GM12891 (cell line): ENCODE measurements around the gene CENPS.

Experiments used
- PAX5 ChIP-seq: IDR thresholded peaks from 2 replicates; pipeline ENCODE4 v1.6.1; 2011; ENCODE audit warnings: low read length, moderate library complexity, mild to moderate bottlenecking; ENCODE audit not compliant: insufficient read depth, severe bottlenecking
- POLR2A ChIP-seq: IDR thresholded peaks from 2 replicates; pipeline ENCODE4 v1.6.1; 2011; ENCODE audit warnings: low read depth, low read length, control low read depth
- POLR2AphosphoS5 ChIP-seq: IDR thresholded peaks from 2 replicates; pipeline ENCODE4 v1.6.1; 2011; ENCODE audit warnings: low read depth, low read length, control low read depth
- TAF1 ChIP-seq: IDR thresholded peaks from 2 replicates; pipeline ENCODE4 v1.6.1; 2011; ENCODE audit warnings: low read depth, low read length, control low read depth

DNA sequence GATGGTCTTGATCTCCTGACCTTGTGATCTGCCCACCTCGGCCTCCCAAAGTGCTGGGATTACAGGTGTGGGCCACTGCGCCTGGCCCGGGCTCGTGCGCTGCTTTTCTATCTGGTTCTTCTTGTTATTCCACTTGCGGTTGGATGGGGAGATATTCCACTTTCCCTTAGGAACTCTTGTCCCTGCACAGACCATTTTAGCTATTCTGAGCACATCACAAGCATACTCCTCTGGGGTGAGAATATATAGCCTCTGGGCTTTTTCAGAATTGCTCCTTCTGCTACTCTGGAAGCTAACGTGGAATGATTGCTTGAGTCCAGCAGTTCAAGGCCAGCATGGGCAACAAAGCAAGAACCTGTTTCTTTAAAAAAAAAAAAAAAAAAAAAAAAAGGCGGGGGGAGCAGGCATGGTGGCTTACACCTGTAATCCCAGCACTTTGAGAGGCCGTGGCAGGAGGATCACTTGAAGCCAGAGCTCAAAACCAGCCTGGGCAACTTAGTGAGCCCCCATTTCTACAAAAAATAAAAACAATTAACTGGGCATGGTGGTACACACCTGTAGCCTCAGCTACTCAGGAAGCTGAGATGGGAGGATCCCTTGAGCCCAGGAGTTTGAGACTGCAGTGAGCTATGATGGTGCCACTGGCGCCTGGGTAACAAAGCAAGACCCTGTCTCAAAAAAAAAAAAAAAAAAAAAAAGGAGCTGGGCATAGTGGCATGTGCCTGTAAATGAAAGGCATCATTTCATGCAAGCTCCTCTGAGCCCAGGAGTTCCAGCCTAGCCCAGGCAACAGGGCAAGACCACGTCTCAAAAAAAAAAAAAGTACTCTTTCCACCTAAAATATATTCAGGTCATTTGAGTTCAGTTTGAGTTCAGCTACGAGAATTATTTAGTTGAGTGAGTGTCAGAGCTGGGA lies 43.2 kb upstream of the CENPS start:
- no peak for TF ChIP-seq POLR2AphosphoS5
- TF ChIP-seq TAF1 = no peak
- no peak for TF ChIP-seq POLR2A
- no peak for TF ChIP-seq PAX5
